Renal cortex interstitium (tissue), 11 donors: Measurements from ENCODE around the gene FLT1. TPM values are rescaled to one million over a fixed set of nuclear protein-coding genes. Genes with fewer than 3 reads are reported as not detected.

ENCODE experiments used
- DNase-seq, 11 donors: peaks; one replicate each; pipeline ENCODE4 v3.0.0-alpha.2; 2013; ENCODE audit warnings: low read depth in 9 of 11, low spot score in 4 of 11; ENCODE audit errors: extremely low read depth in 1 of 11
- polyA plus RNA-seq, 3 donors: library from polyadenylated mRNA; unstranded; fragments of 120-200 nt; gene quantifications; one replicate each; pipeline ENCODE4 v1.2.1, GENCODE V29; 2013; ENCODE audit not compliant: insufficient read length in 3 of 3

The FLT1 gene
- polyA plus RNA-seq, 3 donors: 39.1 to 52.1 (median 40.4) TPM

GRCh38 chr13:28384789-28385188 lies 110.1 kb downstream of the FLT1 start:
- no peak for DNase-seq

GRCh38 chr13:28380319-28380718 lies 114.6 kb downstream of the FLT1 start:
- DNase-seq: no peak

- no peak for DNase-seq
Measured at GRCh38 chr13:28379371-28380083, 115.4 kb downstream of the FLT1 start.

GRCh38 chr13:28376604-28377003 lies 118.3 kb downstream of the FLT1 start:
- DNase-seq: no peak

- DNase-seq: no peak
Measured at GRCh38 chr13:28375250-28375930, 119.5 kb downstream of the FLT1 start.

GRCh38 chr13:28373810-28374209 lies 121.1 kb downstream of the FLT1 start:
- DNase-seq: no peak

- DNase-seq: no peak
Measured at GRCh38 chr13:28370448-28370847, 124.5 kb downstream of the FLT1 start.

- DNase-seq: no peak
Measured at GRCh38 chr13:28358708-28359107, 136.2 kb downstream of the FLT1 start.

GRCh38 chr13:28357911-28358433 lies 137.0 kb downstream of the FLT1 start:
- DNase-seq: no peak

GRCh38 chr13:28357247-28357825 lies 137.6 kb downstream of the FLT1 start:
- no peak for DNase-seq

GRCh38 chr13:28356561-28357021 lies 138.3 kb downstream of the FLT1 start:
- no peak for DNase-seq

GRCh38 chr13:28355822-28356371 lies 139.0 kb downstream of the FLT1 start:
- no peak for DNase-seq

GRCh38 chr13:28355046-28355821 lies 139.7 kb downstream of the FLT1 start:
- no peak for DNase-seq

GRCh38 chr13:28353679-28354078 lies 141.2 kb downstream of the FLT1 start:
- no peak for DNase-seq

- no peak for DNase-seq
Measured at GRCh38 chr13:28349907-28350654, 144.8 kb downstream of the FLT1 start.

GRCh38 chr13:28349371-28349770 lies 145.6 kb downstream of the FLT1 start:
- no peak for DNase-seq

- DNase-seq: no peak
Measured at GRCh38 chr13:28347456-28348371, 147.2 kb downstream of the FLT1 start.
